ENCODE results near the gene RAPGEFL1. TPM values are rescaled to one million over a fixed set of nuclear protein-coding genes. Genes with fewer than 3 reads are reported as not detected.

The RAPGEFL1 gene
- total and polyA plus RNA-seq, 4 donors, result 6.4 to 16.6 (median 11.2) TPM

- no peaks in the 10 kb centered on the region for H3K9me3 ChIP-seq (ENCODE audit: control insufficient read depth, low read length)
- intact Hi-C loops (cut with DNase I), result no loop called here
Measured at GRCh38 chr17:40178021-40178601, 841 bp downstream of the RAPGEFL1 start.

GRCh38 chr17:40178660-40179059, 1.4 kb downstream of the RAPGEFL1 start:
- intact Hi-C loops (cut with DNase I), result no loop called here
- H3K27ac ChIP-seq (ENCODE audit: low read depth in 1 of 2, low read length in 2 of 2), result no peak overlapping the region
- DNase-seq, result no peak
- H3K4me3 ChIP-seq (ENCODE audit: low read length in 2 of 2), result no peak overlapping the region
- no peaks in the 10 kb centered on the region for H3K4me1 ChIP-seq (ENCODE audit: control insufficient read depth in 1 of 2, insufficient read depth in 2 of 2, low read length in 2 of 2)
- no peaks in the 10 kb centered on the region for H3K9me3 ChIP-seq (ENCODE audit: control insufficient read depth, low read length)
- ATAC-seq (ENCODE audit: low FRiP score), result no peak
- WGBS, 2 donors, result 93 to 94% methylated on average over 7 of the region's 7 CpGs
- H3K36me3 ChIP-seq (ENCODE audit: control insufficient read depth in 1 of 2, insufficient read depth in 2 of 2, low read length in 1 of 2), result peaks cover 0 to 2% of the 10 kb centered on the region in 2 donors
- H3K27me3 ChIP-seq (ENCODE audit: control insufficient read depth in 1 of 2, insufficient read depth in 2 of 2, low read length in 1 of 2), result no peaks in the 10 kb centered on the region

More at GRCh38 chr17:40178021-40178601, 841 bp downstream of the RAPGEFL1 start:
- no peak for DNase-seq
- H3K27me3 ChIP-seq (ENCODE audit: control insufficient read depth in 1 of 2, insufficient read depth in 2 of 2, low read length in 1 of 2), result no peaks in the 10 kb centered on the region
- no peak overlapping the region for H3K4me3 ChIP-seq (ENCODE audit: low read length in 2 of 2)
- 75 to 86% methylated on average over 23 to 46 of the region's 46 CpGs for WGBS, 2 donors
- no peak overlapping the region for H3K27ac ChIP-seq (ENCODE audit: low read depth in 1 of 2, low read length in 2 of 2)
- peaks cover 0 to 2% of the 10 kb centered on the region in 2 donors for H3K36me3 ChIP-seq (ENCODE audit: control insufficient read depth in 1 of 2, insufficient read depth in 2 of 2, low read length in 1 of 2)
- no peaks in the 10 kb centered on the region for H3K4me1 ChIP-seq (ENCODE audit: control insufficient read depth in 1 of 2, insufficient read depth in 2 of 2, low read length in 2 of 2)
- ATAC-seq (ENCODE audit: low FRiP score), result no peak

GRCh38 chr17:40179923-40180659, 2.8 kb downstream of the RAPGEFL1 start:
- ATAC-seq (ENCODE audit: low FRiP score) (no peak), DNase-seq (no peak)
- H3K27ac ChIP-seq (ENCODE audit: low read depth in 1 of 2, low read length in 2 of 2), result no peak overlapping the region
- H3K4me1 ChIP-seq (ENCODE audit: control insufficient read depth in 1 of 2, insufficient read depth in 2 of 2, low read length in 2 of 2), result no peaks in the 10 kb centered on the region
- WGBS, 2 donors, result 71 to 74% methylated on average over 6 of the region's 6 CpGs
- no peaks in the 10 kb centered on the region for H3K36me3 ChIP-seq (ENCODE audit: control insufficient read depth in 1 of 2, insufficient read depth in 2 of 2, low read length in 1 of 2)
- H3K9me3 ChIP-seq (ENCODE audit: control insufficient read depth, low read length), result no peaks in the 10 kb centered on the region
- intact Hi-C loops (cut with DNase I), result no loop called here
- H3K27me3 ChIP-seq (ENCODE audit: control insufficient read depth in 1 of 2, insufficient read depth in 2 of 2, low read length in 1 of 2), result no peaks in the 10 kb centered on the region
- no peak overlapping the region for H3K4me3 ChIP-seq (ENCODE audit: low read length in 2 of 2)

- no peaks in the 10 kb centered on the region for H3K4me1 ChIP-seq (ENCODE audit: control insufficient read depth in 1 of 2, insufficient read depth in 2 of 2, low read length in 2 of 2)
- DNase-seq, result no peak
- intact Hi-C loops (cut with DNase I), result no loop called here
- no peak for ATAC-seq (ENCODE audit: low FRiP score)
- H3K27ac ChIP-seq (ENCODE audit: low read depth in 1 of 2, low read length in 2 of 2), result no peak overlapping the region
- H3K9me3 ChIP-seq (ENCODE audit: control insufficient read depth, low read length), result no peaks in the 10 kb centered on the region
- H3K36me3 ChIP-seq (ENCODE audit: control insufficient read depth in 1 of 2, insufficient read depth in 2 of 2, low read length in 1 of 2), result no peaks in the 10 kb centered on the region
- 69 to 71% methylated on average over 5 of the region's 5 CpGs for WGBS, 2 donors
- H3K4me3 ChIP-seq (ENCODE audit: low read length in 2 of 2), result no peak overlapping the region
- H3K27me3 ChIP-seq (ENCODE audit: control insufficient read depth in 1 of 2, insufficient read depth in 2 of 2, low read length in 1 of 2), result no peaks in the 10 kb centered on the region
Measured at GRCh38 chr17:40180694-40181093, 3.4 kb downstream of the RAPGEFL1 start.

GRCh38 chr17:40181205-40181604, 3.9 kb downstream of the RAPGEFL1 start:
- intact Hi-C loops (cut with DNase I), result no loop called here
- Histone ChIP-seq H3K36me3 (ENCODE audit: control insufficient read depth in 1 of 2, insufficient read depth in 2 of 2, low read length in 1 of 2) (no peaks in the 10 kb centered on the region), H3K4me1 (ENCODE audit: control insufficient read depth in 1 of 2, insufficient read depth in 2 of 2, low read length in 2 of 2) (no peaks in the 10 kb centered on the region), H3K27ac (ENCODE audit: low read depth in 1 of 2, low read length in 2 of 2) (no peak overlapping the region), H3K9me3 (ENCODE audit: control insufficient read depth, low read length) (no peaks in the 10 kb centered on the region), H3K4me3 (ENCODE audit: low read length in 2 of 2) (no peak overlapping the region), H3K27me3 (ENCODE audit: control insufficient read depth in 1 of 2, insufficient read depth in 2 of 2, low read length in 1 of 2) (no peaks in the 10 kb centered on the region)
- WGBS, 2 donors, result 80 to 85% methylated on average over 8 of the region's 8 CpGs
- DNase-seq, result no peak
- no peak for ATAC-seq (ENCODE audit: low FRiP score)

GRCh38 chr17:40182606-40183005, 5.3 kb downstream of the RAPGEFL1 start:
- Histone ChIP-seq H3K4me3 (ENCODE audit: low read length in 2 of 2) (no peak overlapping the region), H3K9me3 (ENCODE audit: control insufficient read depth, low read length) (no peaks in the 10 kb centered on the region), H3K36me3 (ENCODE audit: control insufficient read depth in 1 of 2, insufficient read depth in 2 of 2, low read length in 1 of 2) (no peaks in the 10 kb centered on the region), H3K27me3 (ENCODE audit: control insufficient read depth in 1 of 2, insufficient read depth in 2 of 2, low read length in 1 of 2) (no peaks in the 10 kb centered on the region), H3K4me1 (ENCODE audit: control insufficient read depth in 1 of 2, insufficient read depth in 2 of 2, low read length in 2 of 2) (no peaks in the 10 kb centered on the region), H3K27ac (ENCODE audit: low read depth in 1 of 2, low read length in 2 of 2) (no peak overlapping the region)
- intact Hi-C loops (cut with DNase I), result no loop called here
- WGBS, 2 donors, result 85 to 86% methylated on average over 6 of the region's 6 CpGs
- DNase-seq (no peak), ATAC-seq (ENCODE audit: low FRiP score) (no peak)

GRCh38 chr17:40187238-40187637, 10.0 kb downstream of the RAPGEFL1 start:
- no peak for DNase-seq
- no peaks in the 10 kb centered on the region for H3K36me3 ChIP-seq (ENCODE audit: control insufficient read depth in 1 of 2, insufficient read depth in 2 of 2, low read length in 1 of 2)
- ATAC-seq (ENCODE audit: low FRiP score), result no peak
- intact Hi-C loops (cut with DNase I), result no loop called here
- whole genome bisulfite sequencing, 2 donors, result 89 to 92% methylated on average over 3 of the region's 3 CpGs
- H3K27me3 ChIP-seq (ENCODE audit: control insufficient read depth in 1 of 2, insufficient read depth in 2 of 2, low read length in 1 of 2), result no peaks in the 10 kb centered on the region
- H3K9me3 ChIP-seq (ENCODE audit: control insufficient read depth, low read length), result no peaks in the 10 kb centered on the region
- no peak overlapping the region for H3K4me3 ChIP-seq (ENCODE audit: low read length in 2 of 2)
- H3K4me1 ChIP-seq (ENCODE audit: control insufficient read depth in 1 of 2, insufficient read depth in 2 of 2, low read length in 2 of 2), result no peaks in the 10 kb centered on the region
- no peak overlapping the region for H3K27ac ChIP-seq (ENCODE audit: low read depth in 1 of 2, low read length in 2 of 2)

GRCh38 chr17:40188694-40189093, 11.4 kb downstream of the RAPGEFL1 start:
- Histone ChIP-seq H3K36me3 (ENCODE audit: control insufficient read depth in 1 of 2, insufficient read depth in 2 of 2, low read length in 1 of 2) (no peaks in the 10 kb centered on the region), H3K27ac (ENCODE audit: low read depth in 1 of 2, low read length in 2 of 2) (no peak overlapping the region)
- no peak for ATAC-seq (ENCODE audit: low FRiP score)

More at GRCh38 chr17:40188694-40189093, 11.4 kb downstream of the RAPGEFL1 start:
- Histone ChIP-seq H3K4me3 (ENCODE audit: low read length in 2 of 2) (no peak overlapping the region), H3K4me1 (ENCODE audit: control insufficient read depth in 1 of 2, insufficient read depth in 2 of 2, low read length in 2 of 2) (no peaks in the 10 kb centered on the region), H3K9me3 (ENCODE audit: control insufficient read depth, low read length) (no peaks in the 10 kb centered on the region), H3K27me3 (ENCODE audit: control insufficient read depth in 1 of 2, insufficient read depth in 2 of 2, low read length in 1 of 2) (no peaks in the 10 kb centered on the region)
- intact Hi-C loops (cut with DNase I), result no loop called here
- no peak for DNase-seq
- WGBS, 2 donors, result 94 to 95% methylated on average over 6 of the region's 6 CpGs

Measured in aorta (tissue), 5 donors.